Heart right ventricle (tissue), 16 donors: ENCODE data around the gene NCBP2. TPM values are rescaled to one million over a fixed set of nuclear protein-coding genes. Genes with fewer than 3 reads are reported as not detected.

Source experiments
- ATAC-seq, 8 donors: fragments of 200-7000 bp; cut with Tn5 transposase; one replicate each; pipeline ENCODE4 v1.9.1; 2020; ENCODE audit warnings: mild to moderate bottlenecking in 8 of 8, moderate library complexity in 8 of 8, moderate number of reproducible peaks in 1 of 8
- DNase-seq, 2 donors: peaks; one replicate each; pipeline ENCODE4 v3.0.0-alpha.2; 2020
- H3K27ac ChIP-seq, 10 donors: fragments of 200-600 bp; sonication (generic) in 2 of 10; one replicate each; pipeline versions ENCODE4 v1.5.0 to v1.8.0; 2020 to 2022; ENCODE audit warnings: mild to moderate bottlenecking in 3 of 10
- H3K27me3 ChIP-seq, 7 donors: fragments of 200-600 bp; one replicate each; pipeline ENCODE4 v1.8.0; 2021 to 2022; ENCODE audit warnings: mild to moderate bottlenecking in 2 of 7
- H3K36me3 ChIP-seq, 9 donors: fragments of 200-600 bp; sonication (generic) in 1 of 9; one replicate each; pipeline versions ENCODE4 v1.5.0 to v1.8.0; 2020 to 2022; ENCODE audit warnings: mild to moderate bottlenecking in 2 of 9
- H3K4me1 ChIP-seq, 9 donors: fragments of 200-600 bp; sonication (generic) in 1 of 9; one replicate each; pipeline versions ENCODE4 v1.5.0 to v1.8.0; 2020 to 2022; ENCODE audit warnings: mild to moderate bottlenecking in 4 of 9
- H3K4me3 ChIP-seq, 10 donors: fragments of 200-600 bp; sonication (generic) in 2 of 10; one replicate each; pipeline versions ENCODE4 v1.5.0 to v1.8.0; 2020 to 2022; ENCODE audit warnings: mild to moderate bottlenecking in 7 of 10, moderate library complexity in 2 of 10
- H3K9me3 ChIP-seq, 11 donors: fragments of 200-600 bp in 10 of 11; sonication (generic) in 2 of 11; one replicate each; pipeline versions ENCODE4 v1.5.0 to v1.8.0; 2013 to 2022; ENCODE audit warnings: mild to moderate bottlenecking in 2 of 11, control low read depth in 1 of 11, moderate library complexity in 1 of 11
- WGBS, 2 donors: extraction: QIAGEN DNeasy Blood & Tissue Kit; methylation state at CpG; one replicate each; pipeline ENCODE4 v1.1.7; 2013; ENCODE audit warnings: inconsistent platforms in 1 of 2; 5-methylcytosine and 5-hydroxymethylcytosine counted together
- intact Hi-C, 10 donors: fragments of 100-400 bp; cut with DNase I; formaldehyde crosslinking; loops; one replicate each; pipeline versions ENCODE4 v1.11.1 to v1.14.2; 2022
- polyA plus RNA-seq, 2 donors: library from polyadenylated mRNA; stranded (reverse); fragments of 200-250 nt; gene quantifications; one replicate each; pipeline ENCODE4 v1.2.3, GENCODE V29; 2013
- total RNA-seq, 10 donors: library from RNA; stranded (reverse); fragmentation: NEBNext Ultra II Directional in 3 of 10; extraction: Animal tissue kit (Norgen Biotek cat#: 25700) in 3 of 10; gene quantifications; one replicate each; pipeline versions ENCODE4 v1.2.1 to v1.2.4, GENCODE V29; 2021 to 2023
- TF ChIP-seq, protein P1 (sequence below), 9 donors: fragments of 200-600 bp; sonication (generic) in 2 of 9; IDR thresholded peaks; one replicate each; pipeline versions ENCODE4 v1.5.0 to v1.8.0; 2021 to 2022; ENCODE audit warnings: antibody characterized with exemption in 9 of 9, mild to moderate bottlenecking in 5 of 9, moderate library complexity in 1 of 9
- donor health status: Arrhythmogenic right ventricular cardiomyopathy.
- donor health status: ischemic (EF 13 %, LVEDD 7.1; RV severe dilation, severe dysfunction).
- donor health status: healthy with polysubstance abuse.
- donor health status: DM: no; HTN: yes; CAD: no.
- donor health status: DM: no; HTN: no; CAD: no.
- donor health status: ischemic (EF 25% LVEDD 6.9; RV normal size, moderate dysfunction).
- donor health status: ischemic (EF 25% LVEDD 5.7; RV mildly dilated, moderate dysfunction).
- donor health status: healthy.
- donor health status: DM: yes; HTN: yes; CAD: no.
- donor health status: Ischemic cardiomyopathy.
- donor health status: ischemic (EF 35%, LVEDD 5.7; RV mildly dilated, moderate dysfunction).
- donor health status: nonischemic (EF 11% LVEDD 7.7; RV severe dilation, severe dysfunction).
- donor health status: DM: yes; HTN: yes; CAD: no.
- donor health status: PGD.
- donor health status: ischemic (EF 29% LVEDD 5.4; RV normal size, mild dysfunction).
- donor health status: nonischemic (EF 23%, LVEDD 6.1; RV moderate dilation, normal function).

NCBP2 gene
- total and polyA plus RNA-seq, 12 donors: 28.2 to 48.1 (median 34.8) TPM

- intact Hi-C loops: loop anchor here in 5 of 10 donors (2.0 to 10.0 kb wide), 4 partner anchors 205 to 375 kb away; no protein-coding TSS in a partner anchor
- ATAC-seq (peak in 1 of 8 donors; percentile 37), DNase-seq (no peak)
- TF ChIP-seq, protein P1, sequence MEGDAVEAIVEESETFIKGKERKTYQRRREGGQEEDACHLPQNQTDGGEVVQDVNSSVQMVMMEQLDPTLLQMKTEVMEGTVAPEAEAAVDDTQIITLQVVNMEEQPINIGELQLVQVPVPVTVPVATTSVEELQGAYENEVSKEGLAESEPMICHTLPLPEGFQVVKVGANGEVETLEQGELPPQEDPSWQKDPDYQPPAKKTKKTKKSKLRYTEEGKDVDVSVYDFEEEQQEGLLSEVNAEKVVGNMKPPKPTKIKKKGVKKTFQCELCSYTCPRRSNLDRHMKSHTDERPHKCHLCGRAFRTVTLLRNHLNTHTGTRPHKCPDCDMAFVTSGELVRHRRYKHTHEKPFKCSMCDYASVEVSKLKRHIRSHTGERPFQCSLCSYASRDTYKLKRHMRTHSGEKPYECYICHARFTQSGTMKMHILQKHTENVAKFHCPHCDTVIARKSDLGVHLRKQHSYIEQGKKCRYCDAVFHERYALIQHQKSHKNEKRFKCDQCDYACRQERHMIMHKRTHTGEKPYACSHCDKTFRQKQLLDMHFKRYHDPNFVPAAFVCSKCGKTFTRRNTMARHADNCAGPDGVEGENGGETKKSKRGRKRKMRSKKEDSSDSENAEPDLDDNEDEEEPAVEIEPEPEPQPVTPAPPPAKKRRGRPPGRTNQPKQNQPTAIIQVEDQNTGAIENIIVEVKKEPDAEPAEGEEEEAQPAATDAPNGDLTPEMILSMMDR (IDR thresholded peaks at IDR 0.05): no peak
- peaks cover 0 to 8% (median 0%) of the 10 kb centered on the region in 9 donors for H3K4me1 ChIP-seq
- H3K4me3 ChIP-seq: no peak overlapping the region
- no peak overlapping the region for H3K27ac ChIP-seq
- no peaks in the 10 kb centered on the region for H3K36me3 ChIP-seq
- H3K27me3 ChIP-seq: peaks cover 0 to under 1% (median 0%) of the 10 kb centered on the region in 7 donors
- peaks cover 0 to 15% (median 0%) of the 10 kb centered on the region in 11 donors for H3K9me3 ChIP-seq
- 84 to 86% methylated on average over 10 of the region's 10 CpGs for WGBS, 2 donors
These were observed 37.2 kb upstream of the NCBP2 start for GRCh38 chr3:196979545-196979944.

- ATAC-seq (no peak), DNase-seq (no peak)
- H3K36me3 ChIP-seq: no peaks in the 10 kb centered on the region
- H3K27ac ChIP-seq: no peak overlapping the region
- no peaks in the 10 kb centered on the region for H3K9me3 ChIP-seq
- WGBS, 2 donors: 84 to 86% methylated on average over 11 of the region's 11 CpGs
- TF ChIP-seq, protein P1 (IDR thresholded peaks at IDR 0.05): no peak
- intact Hi-C loops: loop anchor here in 4 of 10 donors (5.0 to 10.0 kb wide), 3 partner anchors 208 to 372 kb away; no protein-coding TSS in a partner anchor
- H3K27me3 ChIP-seq: no peaks in the 10 kb centered on the region
- H3K4me1 ChIP-seq: peaks cover 0 to 8% (median 0%) of the 10 kb centered on the region in 9 donors
- H3K4me3 ChIP-seq: no peak overlapping the region
These were observed 34.6 kb upstream of the NCBP2 start for GRCh38 chr3:196976941-196977340.

DNA sequence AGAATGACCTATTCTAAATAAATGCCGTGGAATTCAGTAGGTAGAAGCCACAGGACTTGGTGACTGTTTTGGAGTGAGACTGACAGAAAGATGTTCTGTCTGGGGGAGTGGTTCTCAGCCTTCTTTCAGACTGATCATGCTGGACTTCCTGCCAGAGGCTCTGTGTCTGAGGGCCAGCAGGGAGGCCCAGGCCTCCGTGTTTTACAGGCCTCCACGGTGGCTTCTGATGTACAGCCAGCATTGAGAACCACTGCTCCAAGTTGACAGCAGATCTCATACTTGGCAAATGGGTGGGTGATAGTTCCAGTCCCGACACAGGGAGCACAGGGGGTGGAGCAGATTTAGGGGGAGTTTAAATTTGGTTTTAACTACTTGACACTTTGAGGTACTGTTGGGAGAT is 33.0 kb upstream of the NCBP2 start:
- TF ChIP-seq, protein P1 (IDR thresholded peaks at IDR 0.05): no peak
- DNase-seq (no peak), ATAC-seq (no peak)
- Histone ChIP-seq H3K36me3 (no peaks in the 10 kb centered on the region), H3K4me1 (peaks cover 0 to 8% (median 0%) of the 10 kb centered on the region in 9 donors), H3K4me3 (no peak overlapping the region), H3K9me3 (no peaks in the 10 kb centered on the region), H3K27me3 (no peaks in the 10 kb centered on the region), H3K27ac (no peak overlapping the region)
- intact Hi-C loops: loop anchor here in 4 of 10 donors (5.0 to 10.0 kb wide), 3 partner anchors 209 to 371 kb away; no protein-coding TSS in a partner anchor
- 65% methylated on average over 4 of the region's 4 CpGs for WGBS, 2 donors

- DNase-seq (no peak), ATAC-seq (no peak)
- WGBS, 2 donors: 80 to 84% methylated on average over 5 of the region's 5 CpGs
- intact Hi-C loops: loop anchor here in 6 of 10 donors (5.0 to 10.0 kb wide), 5 partner anchors 208 to 370 kb away; no protein-coding TSS in a partner anchor
- no peak overlapping the region for H3K27ac ChIP-seq
- no peak overlapping the region for H3K4me3 ChIP-seq
- no peaks in the 10 kb centered on the region for H3K9me3 ChIP-seq
- peaks cover 0 to 13% (median 0%) of the 10 kb centered on the region in 9 donors for H3K4me1 ChIP-seq
- H3K36me3 ChIP-seq: no peaks in the 10 kb centered on the region
- H3K27me3 ChIP-seq: no peaks in the 10 kb centered on the region
- TF ChIP-seq, protein P1 (IDR thresholded peaks at IDR 0.05): no peak
These were observed 32.3 kb upstream of the NCBP2 start for GRCh38 chr3:196974661-196975060.
